ENCODE results near the gene TEX11.
"Not testable (repeated sequence)": the region's sequence is repeated elsewhere in the genome, so short reads cannot be mapped to it uniquely, and the experiment has no call there.

DNA sequence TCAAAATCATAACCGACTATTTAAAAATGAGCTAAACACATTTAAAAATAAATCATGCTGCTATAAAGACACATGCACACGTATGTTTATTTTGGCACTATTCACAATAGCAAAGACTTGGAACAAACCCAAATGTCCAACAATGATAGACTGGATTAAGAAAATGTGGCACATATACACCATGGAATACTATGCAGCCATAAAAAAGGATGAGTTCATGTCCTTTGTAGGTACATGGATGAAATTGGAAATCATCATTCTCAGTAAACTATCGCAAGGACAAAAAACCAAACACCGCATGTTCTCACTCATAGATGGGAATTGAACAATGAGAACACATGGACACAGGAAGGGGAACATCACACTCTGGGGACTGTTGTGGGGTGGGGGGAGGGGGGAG, 251.0 kb downstream of the TEX11 start:
- TF ChIP-seq, protein P1, sequence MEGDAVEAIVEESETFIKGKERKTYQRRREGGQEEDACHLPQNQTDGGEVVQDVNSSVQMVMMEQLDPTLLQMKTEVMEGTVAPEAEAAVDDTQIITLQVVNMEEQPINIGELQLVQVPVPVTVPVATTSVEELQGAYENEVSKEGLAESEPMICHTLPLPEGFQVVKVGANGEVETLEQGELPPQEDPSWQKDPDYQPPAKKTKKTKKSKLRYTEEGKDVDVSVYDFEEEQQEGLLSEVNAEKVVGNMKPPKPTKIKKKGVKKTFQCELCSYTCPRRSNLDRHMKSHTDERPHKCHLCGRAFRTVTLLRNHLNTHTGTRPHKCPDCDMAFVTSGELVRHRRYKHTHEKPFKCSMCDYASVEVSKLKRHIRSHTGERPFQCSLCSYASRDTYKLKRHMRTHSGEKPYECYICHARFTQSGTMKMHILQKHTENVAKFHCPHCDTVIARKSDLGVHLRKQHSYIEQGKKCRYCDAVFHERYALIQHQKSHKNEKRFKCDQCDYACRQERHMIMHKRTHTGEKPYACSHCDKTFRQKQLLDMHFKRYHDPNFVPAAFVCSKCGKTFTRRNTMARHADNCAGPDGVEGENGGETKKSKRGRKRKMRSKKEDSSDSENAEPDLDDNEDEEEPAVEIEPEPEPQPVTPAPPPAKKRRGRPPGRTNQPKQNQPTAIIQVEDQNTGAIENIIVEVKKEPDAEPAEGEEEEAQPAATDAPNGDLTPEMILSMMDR (IDR thresholded peaks at IDR 0.05): not testable (repeated sequence)
- not testable (repeated sequence) for TF ChIP-seq POLR2AphosphoS5, POLR2A (IDR thresholded peaks at IDR 0.05)
